Hematopoietic multipotent progenitor cell treated with erythropoietin and hydrocortisone succinate and interleukin-3 and kit ligand, for 8 days (in vitro differentiated cells): ENCODE data around the gene VCAN.
A peak's percentile ranks its signal among the peaks of the same experiment; 100 is the strongest.

Source experiments
- DNase-seq: peaks from one replicate; pipeline ENCODE4 v3.0.0-alpha.2; 2015

Gene VCAN

DNA sequence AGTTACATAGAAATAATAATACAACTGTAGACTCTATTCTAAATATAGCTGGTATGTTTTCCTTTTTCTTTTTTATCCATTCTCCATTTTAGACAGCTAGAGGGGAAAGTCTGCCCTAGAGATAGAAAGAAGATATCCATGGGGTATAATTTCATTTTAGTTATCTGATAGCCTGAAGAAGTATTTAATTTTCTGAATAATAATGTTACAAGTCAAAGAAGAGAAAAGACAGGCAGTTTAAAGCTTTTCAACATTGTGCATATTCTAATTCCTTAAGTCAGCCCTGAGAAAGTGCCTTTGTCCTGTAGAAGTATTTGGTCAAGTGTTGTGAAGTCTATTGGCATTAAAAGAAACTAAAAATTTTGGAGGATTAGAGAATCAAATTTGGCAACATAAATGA is 2.5 kb upstream of the VCAN start:
- no peak for DNase-seq

DNA sequence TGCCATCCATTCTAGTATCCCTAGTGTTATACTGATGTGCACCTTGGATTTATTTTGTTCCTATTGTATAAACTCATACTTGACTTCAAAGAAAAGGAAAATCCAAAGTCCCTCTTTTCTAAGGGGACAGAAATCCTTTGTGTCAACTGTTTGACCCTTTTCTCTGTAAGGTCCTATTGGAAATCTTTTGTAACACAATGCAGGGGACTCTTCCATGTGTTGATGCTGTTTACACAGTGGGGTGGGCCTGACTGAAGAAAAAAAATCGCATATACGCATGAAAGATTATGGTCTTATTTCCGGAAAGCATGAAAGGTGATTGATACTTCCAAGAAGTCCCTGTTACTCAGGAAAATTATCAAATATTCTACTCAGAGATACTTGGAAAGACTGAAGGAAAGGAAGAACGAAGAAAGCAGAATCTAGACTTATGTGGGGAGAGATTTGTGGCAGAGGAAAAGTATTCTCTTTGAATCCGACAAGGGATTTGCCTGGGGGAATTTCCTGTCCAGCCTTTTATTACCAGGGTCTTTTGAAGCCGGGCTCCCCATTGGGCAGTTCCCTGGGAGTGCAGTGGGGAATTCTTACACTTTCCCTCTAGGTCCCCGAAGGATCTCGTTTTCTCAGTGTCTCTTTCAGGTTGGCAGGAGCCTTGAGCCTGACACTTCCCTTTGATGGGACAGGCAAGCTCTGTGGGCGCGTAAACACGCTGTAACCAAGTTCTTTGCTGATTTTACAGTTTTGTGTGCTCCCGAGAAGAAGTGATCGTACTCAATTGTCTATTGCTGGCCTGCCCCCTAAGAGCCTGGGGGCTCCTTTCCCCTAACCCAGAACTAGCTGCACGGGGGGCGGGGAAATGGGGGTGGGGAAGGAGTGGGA is 779 bp upstream of the VCAN start:
- DNase-seq: no peak

DNA sequence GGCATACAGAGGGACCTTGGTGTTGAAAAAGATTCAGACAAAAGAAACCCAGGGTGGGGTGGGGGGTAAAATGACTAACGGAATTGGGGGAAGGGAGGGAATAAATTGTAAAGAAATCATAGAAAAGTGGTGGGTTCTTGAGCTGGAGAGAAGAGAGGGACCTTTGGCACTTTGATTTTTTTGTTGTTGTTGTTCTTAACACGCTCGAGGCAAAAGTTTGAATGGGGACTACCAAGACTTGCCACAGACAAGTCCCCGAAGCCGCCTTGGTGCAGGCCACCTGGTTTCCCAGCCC is 616 bp downstream of the VCAN start:
- no peak for DNase-seq

DNA sequence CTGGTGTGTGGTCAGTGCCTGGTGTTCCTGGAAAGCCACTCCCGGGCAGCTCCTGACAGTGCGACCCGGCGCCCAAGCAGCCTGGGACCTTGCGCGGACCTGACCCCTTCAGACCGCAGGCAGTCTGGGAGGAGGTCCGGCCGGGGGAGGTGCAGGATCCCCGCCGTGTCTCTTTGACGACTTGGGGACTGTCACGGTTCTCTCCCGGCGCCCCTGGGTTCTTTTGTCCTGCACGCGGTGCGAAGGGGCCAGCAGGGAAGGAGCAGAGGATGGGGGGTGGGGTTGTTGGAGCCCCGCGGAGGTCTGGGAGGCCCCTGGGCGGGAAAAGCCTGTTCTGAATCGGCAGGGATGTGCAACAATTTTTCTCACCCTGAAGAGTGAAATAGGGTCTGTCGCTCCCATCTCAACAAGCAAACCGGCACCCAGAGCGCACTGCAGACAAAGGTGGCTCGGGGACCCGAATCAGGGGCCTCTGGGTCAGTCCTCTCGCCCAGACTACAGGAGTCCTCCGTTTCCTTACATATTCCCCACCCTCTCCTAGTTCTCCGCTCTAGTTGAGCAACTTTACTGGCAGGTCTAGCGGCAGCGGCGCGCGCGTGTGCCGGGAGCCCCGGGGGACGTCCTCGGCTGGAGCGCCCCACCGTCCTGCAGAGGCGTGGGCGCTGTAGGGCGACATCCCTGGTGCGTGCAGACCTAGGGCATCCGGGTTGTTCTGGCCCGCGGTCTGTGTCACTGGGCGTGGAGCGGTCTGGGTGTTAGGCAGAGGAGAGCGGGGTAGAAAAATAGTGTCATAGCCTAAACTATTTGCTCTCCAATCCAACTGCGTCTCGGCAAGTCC is 1.2 kb downstream of the VCAN start:
- peak; percentile 13 for DNase-seq

DNA sequence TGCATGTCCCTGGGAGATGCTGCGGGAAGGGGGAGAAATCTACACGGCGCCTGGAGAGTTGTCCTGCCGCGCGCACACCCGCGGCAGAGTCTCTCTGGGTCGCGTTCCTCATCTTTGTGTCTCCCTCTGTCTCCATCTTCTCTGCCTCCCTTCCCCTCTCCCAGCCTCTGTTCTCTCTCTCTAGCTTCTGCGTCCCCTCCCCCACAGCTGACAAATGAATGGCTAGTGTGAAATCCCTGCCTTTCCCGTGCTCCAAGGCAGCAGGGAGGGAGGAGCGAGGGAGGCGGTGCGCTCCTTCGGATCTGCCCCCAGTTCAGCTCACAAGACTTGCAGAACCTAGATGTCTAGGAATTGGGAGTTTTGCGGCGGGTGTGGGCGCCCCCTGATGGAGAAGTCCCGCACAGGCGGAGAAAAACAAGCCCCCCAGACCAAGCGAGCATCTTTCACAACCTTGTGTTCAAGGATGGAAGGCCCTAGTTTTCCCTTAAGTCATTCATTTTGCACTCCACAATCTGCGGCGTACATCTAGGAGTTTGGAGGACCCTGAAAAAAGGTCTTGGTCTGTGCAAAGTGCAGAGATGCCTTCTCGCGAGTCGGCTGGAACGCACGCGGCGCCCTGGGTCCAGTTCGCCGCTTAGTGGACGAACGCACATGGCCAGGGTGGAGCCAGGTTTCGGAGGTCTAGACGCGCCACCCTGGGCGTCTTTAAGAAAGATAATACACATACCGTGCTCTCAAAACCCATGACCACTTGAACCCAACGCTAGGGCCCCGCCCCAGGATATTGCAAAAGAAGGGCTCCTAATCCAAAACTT is 2.0 kb downstream of the VCAN start:
- peak; percentile 78 for DNase-seq

DNA sequence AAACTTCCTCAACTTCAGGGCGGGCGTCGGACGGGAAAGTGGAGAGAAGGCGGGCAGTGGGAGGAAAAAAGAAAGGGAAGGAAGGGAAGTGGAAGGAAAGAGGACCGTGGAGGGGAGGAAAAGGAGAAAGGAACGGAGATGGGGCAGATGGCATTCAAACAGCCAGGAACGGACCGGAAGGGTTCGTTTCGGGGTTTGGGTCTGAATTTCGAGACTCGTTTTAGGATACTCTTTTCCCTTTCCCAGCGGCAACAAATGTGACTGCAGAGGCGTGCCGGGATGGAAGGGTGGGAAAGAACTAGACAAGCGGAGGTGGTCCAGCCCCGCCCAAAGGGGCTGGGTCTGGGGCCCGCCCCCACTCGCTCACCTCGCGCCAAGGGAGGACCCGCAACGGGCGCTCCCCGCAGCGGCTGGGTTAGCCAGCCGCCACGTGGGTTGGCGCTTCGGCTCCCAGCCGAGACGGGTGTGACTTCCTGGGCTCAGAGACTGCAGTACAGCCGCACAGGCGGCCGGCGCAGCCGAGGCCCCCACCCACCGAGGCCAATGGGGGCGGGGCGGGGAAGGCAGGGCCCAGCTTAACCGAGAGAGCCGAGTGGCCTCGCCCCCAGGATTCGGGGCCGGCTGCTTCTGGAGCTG is 2.7 kb downstream of the VCAN start:
- peak; percentile 66 for DNase-seq

DNA sequence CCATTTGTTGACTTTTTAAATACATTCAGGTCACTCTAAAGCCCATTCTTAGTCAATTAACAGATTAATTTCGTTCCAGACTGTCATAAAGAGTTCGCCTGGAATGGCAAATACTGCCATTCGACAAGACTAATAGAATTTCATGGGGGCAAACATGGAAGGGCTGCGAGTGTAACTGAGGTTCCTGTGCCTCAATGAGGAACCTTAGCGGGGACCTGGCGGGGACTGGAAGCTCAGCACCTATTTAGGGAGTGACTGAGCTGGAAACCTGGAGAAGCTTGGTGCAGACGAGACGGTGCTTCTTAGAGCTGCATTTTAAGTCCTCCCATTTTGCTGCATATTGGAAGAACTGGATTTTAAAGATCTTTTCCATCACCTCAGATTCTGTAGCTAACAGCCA is 3.4 kb downstream of the VCAN start:
- DNase-seq: no peak

DNA sequence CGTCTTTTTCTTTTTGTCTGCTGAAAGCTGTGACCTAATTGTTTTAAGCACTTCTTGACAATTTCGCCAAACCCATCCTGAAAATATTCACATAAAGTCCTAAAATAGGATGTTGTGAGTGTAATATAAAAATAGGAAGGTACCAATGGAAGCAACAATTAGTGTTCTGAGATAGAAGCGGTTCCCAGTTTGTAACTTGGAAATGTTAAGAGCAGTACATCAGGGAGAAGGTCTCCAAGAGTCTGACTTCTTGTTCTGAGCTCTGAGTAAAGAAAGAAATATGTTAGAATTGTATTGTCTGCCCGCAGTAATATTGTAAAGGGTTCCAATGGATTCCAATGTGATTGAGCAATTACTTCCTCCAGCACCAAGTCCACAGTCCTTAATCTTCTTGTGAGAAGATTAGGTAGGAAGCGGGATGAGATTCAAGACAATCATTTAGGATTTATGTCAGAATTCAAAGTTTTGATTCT is 3.9 kb downstream of the VCAN start:
- no peak for DNase-seq

DNA sequence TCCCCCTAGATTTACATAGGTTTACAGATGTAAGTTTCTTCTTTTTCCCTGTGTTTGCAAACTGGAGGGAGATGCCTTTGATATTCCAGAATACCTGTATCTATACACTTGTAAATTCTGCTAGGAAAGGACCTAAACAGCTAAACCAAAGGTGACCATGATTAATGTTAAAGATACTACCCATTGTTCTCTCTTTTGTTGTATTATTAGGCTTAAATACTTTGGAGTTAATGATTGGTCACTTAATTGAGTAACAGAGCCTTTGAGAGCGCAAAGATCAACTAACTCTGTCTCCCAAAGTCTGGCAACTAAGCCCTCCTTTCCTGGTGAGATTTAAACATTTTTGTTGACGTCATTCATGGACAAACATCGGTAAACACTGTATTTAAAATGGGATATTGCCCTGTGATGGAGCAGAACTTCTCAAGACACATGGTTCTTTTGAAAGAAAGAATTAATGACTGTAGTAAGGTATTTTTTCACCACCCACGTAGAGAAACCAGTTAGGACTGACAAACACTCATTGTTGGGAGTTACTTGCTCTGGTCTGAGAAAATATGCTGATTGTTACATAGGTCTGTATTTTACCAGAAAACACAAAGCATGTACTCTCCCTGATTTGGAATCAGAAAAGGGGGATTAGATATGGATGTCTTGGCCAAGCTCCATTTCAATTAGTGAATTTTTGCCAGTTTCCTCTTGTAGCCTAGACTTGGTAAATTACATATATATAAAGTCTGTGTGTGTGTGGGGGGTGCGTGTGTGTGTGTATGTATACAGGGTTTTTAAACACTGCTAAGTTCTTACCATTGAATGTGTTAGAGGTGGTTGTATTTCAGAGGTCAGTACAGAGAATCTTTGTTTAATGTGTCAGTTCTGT is 4.6 kb downstream of the VCAN start:
- no peak for DNase-seq

DNA sequence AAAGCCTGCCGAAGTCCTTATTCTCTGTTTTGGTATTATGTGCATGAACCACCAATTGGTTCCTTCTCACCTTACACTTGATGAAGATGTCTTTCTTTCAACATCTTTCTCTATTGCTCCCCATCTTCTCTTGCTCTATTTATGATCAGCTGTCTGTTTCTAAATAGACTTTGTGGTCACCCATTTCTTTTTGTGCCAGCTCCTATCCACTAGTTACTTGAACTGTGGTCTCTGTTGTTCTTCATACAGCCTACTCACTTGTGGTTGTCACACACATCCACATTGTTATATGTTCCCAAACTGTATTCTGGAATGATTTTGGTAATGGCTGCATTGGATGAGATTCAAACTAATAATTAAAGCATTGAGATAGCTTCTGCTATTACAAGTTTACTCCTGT is 11.4 kb downstream of the VCAN start:
- no peak for DNase-seq

DNA sequence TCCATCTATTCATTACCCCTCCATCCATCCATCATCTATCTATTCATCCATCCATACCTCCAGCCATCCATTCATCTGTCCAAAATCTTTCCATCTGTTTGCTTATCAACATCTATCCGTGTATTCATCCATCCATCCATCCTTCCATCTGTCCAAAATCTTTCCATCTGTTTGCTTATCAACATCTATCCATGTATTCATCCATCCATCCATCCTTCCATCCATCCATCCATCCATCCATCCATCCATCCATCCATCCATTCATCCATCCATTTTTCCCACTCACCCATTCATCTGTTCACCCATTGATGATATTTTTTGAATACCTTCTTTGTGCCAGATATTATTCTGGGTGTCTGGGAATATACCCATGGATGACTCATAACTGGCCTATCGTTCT is 12.8 kb downstream of the VCAN start:
- DNase-seq: no peak

DNA sequence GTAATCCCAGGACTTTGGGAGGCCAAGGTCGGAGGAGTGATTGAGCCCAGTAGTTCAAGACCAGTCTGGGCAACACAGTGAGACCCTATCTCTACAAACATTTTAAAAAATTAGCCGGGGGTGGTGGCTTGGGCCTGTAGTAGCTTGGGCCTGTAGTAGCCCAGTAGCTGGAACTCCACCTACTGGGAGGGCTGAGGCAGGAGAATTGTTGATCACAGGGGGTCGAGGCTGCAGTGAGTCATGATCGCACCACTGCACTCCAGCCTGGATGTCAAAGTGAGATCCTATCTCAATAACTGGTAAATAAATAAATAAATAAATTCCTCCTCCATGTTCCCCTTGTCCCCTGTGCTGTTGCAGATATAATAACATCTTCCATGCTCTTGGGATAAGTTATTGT is 14.3 kb downstream of the VCAN start:
- DNase-seq: no peak

DNA sequence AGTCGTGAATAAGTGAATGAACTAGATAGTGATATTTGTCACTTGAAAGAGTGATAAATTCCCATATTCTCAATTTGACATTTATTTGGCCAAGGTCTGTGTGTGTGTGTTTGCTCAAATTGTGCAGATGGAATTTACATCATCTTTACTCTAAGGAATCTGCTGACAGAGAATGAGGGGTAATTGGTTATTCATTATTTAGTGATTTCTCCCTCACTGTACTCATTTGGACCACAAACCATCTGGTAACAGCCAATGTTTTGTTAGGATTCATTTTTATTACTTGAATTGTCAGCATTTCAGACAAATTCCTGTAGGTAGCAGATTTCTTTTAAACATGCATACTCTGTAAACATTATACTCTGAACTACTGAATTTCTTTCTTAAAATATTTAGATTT is 15.6 kb downstream of the VCAN start:
- no peak for DNase-seq

DNA sequence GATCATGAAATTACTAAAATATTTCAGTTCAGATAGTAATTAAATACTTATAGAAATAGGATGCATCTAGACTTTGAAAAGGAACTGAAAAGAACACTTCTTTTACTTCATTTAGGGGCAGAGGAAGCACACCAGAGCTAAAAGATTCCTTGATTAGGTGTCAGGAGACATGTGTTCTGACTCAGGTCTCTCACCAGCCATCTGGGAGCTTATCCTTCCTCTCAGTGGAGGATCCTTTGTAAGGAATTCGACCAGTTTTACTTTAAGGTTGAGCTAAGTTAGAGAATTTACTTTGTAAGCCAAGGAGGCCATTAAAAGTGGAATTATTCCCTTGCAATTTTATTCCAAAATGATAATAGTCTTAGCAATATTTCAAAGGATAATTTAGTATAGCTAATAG is 16.7 kb downstream of the VCAN start:
- no peak for DNase-seq

DNA sequence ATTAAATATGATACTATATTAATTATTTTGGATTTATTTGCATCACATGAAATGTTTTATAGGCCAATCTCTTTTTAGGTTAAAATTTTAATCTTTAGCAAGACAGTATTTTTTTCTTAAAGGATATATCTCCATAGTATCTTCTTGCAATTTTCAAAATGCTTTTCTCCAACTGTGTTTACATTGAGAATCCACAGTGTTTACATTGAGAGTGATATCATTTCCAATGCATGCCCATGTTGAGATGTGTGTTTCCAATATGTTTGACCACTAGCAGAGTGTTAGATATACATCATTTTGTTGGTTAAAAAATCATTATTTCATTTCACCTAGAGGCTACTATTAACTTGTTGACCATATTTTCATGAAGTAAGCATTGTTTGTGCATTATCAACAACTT is 17.3 kb downstream of the VCAN start:
- DNase-seq: no peak

DNA sequence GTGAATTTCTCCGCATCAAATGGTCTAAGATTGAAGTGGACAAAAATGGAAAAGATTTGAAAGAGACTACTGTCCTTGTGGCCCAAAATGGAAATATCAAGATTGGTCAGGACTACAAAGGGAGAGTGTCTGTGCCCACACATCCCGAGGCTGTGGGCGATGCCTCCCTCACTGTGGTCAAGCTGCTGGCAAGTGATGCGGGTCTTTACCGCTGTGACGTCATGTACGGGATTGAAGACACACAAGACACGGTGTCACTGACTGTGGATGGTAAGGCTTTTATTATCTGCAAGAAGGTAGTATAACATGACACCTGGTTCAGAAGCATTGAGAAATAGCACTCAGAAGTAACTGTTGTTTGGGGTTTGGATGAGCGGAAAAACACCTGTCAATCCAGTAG is 18.7 kb downstream of the VCAN start:
- no peak for DNase-seq

DNA sequence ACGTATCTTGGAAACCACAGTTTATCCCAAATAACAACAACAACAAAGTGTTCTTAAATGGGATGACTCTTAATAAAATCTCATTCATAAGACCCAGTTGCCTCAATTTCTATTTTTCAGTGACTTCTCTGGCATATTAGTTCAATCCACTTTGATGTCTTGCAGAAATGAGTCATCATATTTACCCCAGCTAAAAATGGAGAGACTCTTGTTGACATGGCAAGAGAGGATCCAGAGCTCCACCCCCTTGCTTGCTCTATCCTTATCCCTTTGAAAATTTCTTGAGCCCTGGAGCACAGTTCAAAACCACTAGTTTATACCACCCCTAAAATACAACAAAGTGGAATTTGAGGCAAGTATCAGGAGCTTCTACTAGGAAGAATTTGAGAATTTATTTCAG is 20.8 kb downstream of the VCAN start:
- no peak for DNase-seq

DNA sequence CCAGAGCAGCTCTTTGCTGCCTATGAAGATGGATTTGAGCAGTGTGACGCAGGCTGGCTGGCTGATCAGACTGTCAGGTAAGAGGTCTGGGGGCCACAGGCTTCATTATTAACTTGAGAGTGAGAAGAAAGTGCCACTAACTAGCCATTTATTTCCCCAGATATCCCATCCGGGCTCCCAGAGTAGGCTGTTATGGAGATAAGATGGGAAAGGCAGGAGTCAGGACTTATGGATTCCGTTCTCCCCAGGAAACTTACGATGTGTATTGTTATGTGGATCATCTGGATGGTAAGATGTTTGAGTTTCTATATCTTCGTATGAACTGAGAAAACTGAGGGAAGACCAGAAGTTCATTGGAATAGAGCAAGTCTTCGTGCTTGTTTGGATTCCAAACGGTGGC is 22.1 kb downstream of the VCAN start:
- no peak for DNase-seq

DNA sequence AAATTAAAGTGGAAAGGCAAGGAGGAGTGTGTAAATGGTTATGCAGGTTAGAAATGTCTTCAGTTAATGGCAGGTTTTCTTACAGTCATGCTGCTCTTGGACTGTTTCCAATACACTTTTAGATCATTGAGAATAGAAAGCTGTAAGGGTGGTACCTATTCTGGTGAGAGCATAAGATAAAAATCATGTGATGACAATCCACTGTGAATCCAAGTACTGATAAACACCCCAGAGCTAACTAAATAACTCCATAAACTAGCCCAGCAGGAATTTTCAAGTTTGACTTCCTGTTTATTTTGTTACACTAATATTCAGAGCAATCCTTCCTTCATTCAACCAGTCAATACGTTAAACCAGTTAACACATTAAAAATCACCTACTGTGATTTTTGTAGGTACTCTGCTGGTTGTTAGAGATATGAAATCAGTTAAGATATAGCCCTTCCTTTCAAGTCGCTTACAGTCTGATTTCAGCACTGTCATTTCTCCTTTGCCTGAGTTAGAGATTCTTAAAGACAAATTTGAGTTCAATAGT is 22.6 kb downstream of the VCAN start:
- DNase-seq: no peak

DNA sequence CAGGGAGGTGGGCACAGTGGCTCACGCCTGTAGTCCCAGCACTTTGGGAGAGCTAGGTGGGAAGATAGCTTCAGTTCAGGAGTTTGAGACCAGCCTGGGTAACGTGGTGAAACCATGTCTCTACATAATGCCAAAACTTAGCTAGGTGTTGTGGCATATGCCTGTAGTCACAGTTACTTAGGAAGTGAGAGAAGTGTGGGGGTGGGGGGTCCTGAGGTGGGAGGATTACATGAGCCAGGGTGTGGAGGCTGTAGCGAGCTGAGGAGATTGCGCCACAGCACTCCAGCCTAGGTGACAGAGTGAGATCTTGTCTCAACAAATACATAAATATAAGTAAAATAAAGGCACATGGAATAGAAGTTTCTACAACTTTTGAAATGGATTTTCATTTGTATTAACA is 23.1 kb downstream of the VCAN start:
- no peak for DNase-seq

DNA sequence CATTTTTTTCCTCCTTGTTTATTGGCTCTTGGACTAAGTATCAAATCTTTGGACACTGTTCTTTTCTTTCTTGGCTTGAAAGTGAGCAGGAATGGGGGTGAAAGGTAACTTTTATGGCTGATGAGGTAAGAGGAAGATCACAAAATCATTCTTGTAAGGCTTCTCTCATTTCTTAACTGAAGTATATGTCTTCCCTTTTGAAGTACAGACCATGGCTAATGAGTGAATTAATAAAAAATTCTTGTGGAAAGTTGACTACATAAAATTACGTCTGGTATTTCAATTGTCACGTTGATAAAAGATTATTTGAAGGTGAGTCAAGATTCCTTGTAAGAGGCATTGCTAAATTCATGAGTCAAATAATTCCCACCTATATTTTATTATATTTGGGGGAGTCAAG is 25.1 kb downstream of the VCAN start:
- no peak for DNase-seq

DNA sequence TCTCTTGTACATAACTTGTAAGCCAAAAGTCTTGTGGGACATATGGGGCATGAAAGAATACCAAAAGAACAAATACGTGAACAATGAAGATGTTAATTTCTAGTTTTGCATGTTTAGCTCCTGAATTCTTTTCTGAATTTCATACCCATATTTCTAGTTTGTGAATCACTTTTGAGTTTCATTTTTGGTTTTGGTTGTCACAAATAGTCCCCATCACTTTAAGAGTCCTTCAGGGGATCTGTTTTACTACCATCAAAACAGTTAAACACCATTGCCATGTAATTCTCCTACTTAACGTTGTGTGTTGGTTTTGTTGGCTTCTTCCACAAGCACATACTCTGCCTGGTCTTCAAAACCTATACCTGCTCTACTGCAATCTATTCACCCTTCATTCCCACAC is 27.0 kb downstream of the VCAN start:
- no peak for DNase-seq
